Choroid plexus epithelial cell (primary cell): ENCODE data around the gene DYRK1A.
A peak's percentile ranks its signal among the peaks of the same experiment; 100 is the strongest.

Experiments used
- DNase-seq: peaks from one replicate; pipeline ENCODE4 v3.0.0-alpha.2; 2010; ENCODE audit warnings: low read depth
- H3K4me3 ChIP-seq: 2 replicates; pipeline ENCODE4 v1.5.1; 2011; ENCODE audit warnings: low read depth, mild to moderate bottlenecking, control low read depth, low read length, moderate library complexity
- CTCF ChIP-seq: conservative IDR thresholded peaks from 2 replicates; pipeline ENCODE4 v1.5.1; 2011; ENCODE audit warnings: low read depth, mild to moderate bottlenecking, control low read depth, inconsistent platforms, low read length, moderate library complexity

The DYRK1A gene

GRCh38 chr21:37563641-37564340 is 197.2 kb downstream of the DYRK1A start:
- peak; percentile 96 for DNase-seq
- TF ChIP-seq CTCF: peak; percentile 50
- peak overlapping the region; percentile 72 for H3K4me3 ChIP-seq

- peak; percentile 98 for DNase-seq
- H3K4me3 ChIP-seq: peak overlapping the region; percentile 72
- peak; percentile 6 for TF ChIP-seq CTCF
Measured at GRCh38 chr21:37564341-37564923, 197.9 kb downstream of the DYRK1A start.

GRCh38 chr21:37564924-37565529 is 198.5 kb downstream of the DYRK1A start:
- peak; percentile 51 for DNase-seq
- peak overlapping the region; percentile 72 for H3K4me3 ChIP-seq
- TF ChIP-seq CTCF: no peak

GRCh38 chr21:37565530-37566223 is 199.1 kb downstream of the DYRK1A start:
- no peak overlapping the region for H3K4me3 ChIP-seq
- peak; percentile 49 for DNase-seq
- TF ChIP-seq CTCF: no peak

- DNase-seq: no peak
- no peak overlapping the region for H3K4me3 ChIP-seq
- TF ChIP-seq CTCF: no peak
Measured at GRCh38 chr21:37566790-37567615, 200.4 kb downstream of the DYRK1A start.

- no peak overlapping the region for H3K4me3 ChIP-seq
- DNase-seq: no peak
- TF ChIP-seq CTCF: no peak
Measured at GRCh38 chr21:37568415-37568814, 201.8 kb downstream of the DYRK1A start.
